Endodermal cell (in vitro differentiated cells): ENCODE data around the gene EFHC1. TPM values are rescaled to one million over a fixed set of nuclear protein-coding genes. Genes with fewer than 3 reads are reported as not detected.

ENCODE experiments used
- DNase-seq: peaks from one replicate; pipeline ENCODE4 v3.0.0-alpha.2; 2017
- H3K27ac ChIP-seq: 2 replicates; pipeline ENCODE4 v1.5.1; 2013; ENCODE audit warnings: mild to moderate bottlenecking, low read depth, low read length, moderate library complexity
- H3K27me3 ChIP-seq: 2 replicates; pipeline ENCODE4 v1.6.1; 2013; ENCODE audit warnings: mild to moderate bottlenecking, low read length, moderate library complexity; ENCODE audit not compliant: insufficient read depth, control insufficient read depth, poor library complexity, severe bottlenecking
- H3K36me3 ChIP-seq: 2 replicates; pipeline ENCODE4 v1.7.0; 2013; ENCODE audit warnings: mild to moderate bottlenecking, low read length, moderate library complexity; ENCODE audit not compliant: control insufficient read depth, insufficient read depth
- H3K4me1 ChIP-seq: one replicate; pipeline ENCODE4 v1.7.0; 2013; ENCODE audit warnings: low read length; ENCODE audit not compliant: control insufficient read depth, insufficient read depth
- H3K4me3 ChIP-seq: 2 replicates; pipeline ENCODE4 v1.5.1; 2013; ENCODE audit warnings: mild to moderate bottlenecking, low read length, moderate library complexity
- H3K9ac ChIP-seq: 2 replicates; pipeline ENCODE4 v1.6.1; 2013; ENCODE audit warnings: mild to moderate bottlenecking, low read length, moderate library complexity; ENCODE audit not compliant: poor library complexity, severe bottlenecking; ENCODE audit errors: extremely low read depth
- H3K9me3 ChIP-seq: 2 replicates; pipeline ENCODE4 v1.6.1; 2013; ENCODE audit warnings: mild to moderate bottlenecking, low read length, moderate library complexity; ENCODE audit not compliant: control insufficient read depth
- H3K27ac Mint-ChIP-seq: 2 replicates; pipeline ENCODE4 v1.8.0; 2020; ENCODE audit warnings: mixed read lengths
- H3K27me3 Mint-ChIP-seq: 2 replicates; pipeline ENCODE4 v1.8.0; 2021; ENCODE audit warnings: mild to moderate bottlenecking, mixed read lengths; ENCODE audit not compliant: insufficient read depth
- H3K36me3 Mint-ChIP-seq: 2 replicates; pipeline ENCODE4 v1.8.0; 2020; ENCODE audit warnings: low read depth, mixed read lengths
- H3K4me1 Mint-ChIP-seq: 2 replicates; pipeline ENCODE4 v1.8.0; 2020; ENCODE audit warnings: mixed read lengths
- H3K4me3 Mint-ChIP-seq: 2 replicates; pipeline ENCODE4 v1.8.0; 2020; ENCODE audit warnings: mild to moderate bottlenecking, moderate library complexity, mixed read lengths
- H3K9me3 Mint-ChIP-seq: 2 replicates; pipeline ENCODE4 v1.8.0; 2020; ENCODE audit warnings: mild to moderate bottlenecking, mixed read lengths
- WGBS, 2 experiments: methylation state at CpG; one replicate each; pipeline versions ENCODE4 v1.1.5 to v1.1.7; 2013; ENCODE audit warnings: missing lambda C conversion rate in 2 of 2, mixed read lengths in 1 of 2; ENCODE audit not compliant: insufficient coverage in 1 of 2, insufficient read length in 1 of 2; 5-methylcytosine and 5-hydroxymethylcytosine counted together
- total RNA-seq, 2 donors: library from RNA; stranded (reverse); fragmentation: NEBNext Ultra II Directional in 1 of 2; extraction: Animal tissue kit (Norgen Biotek cat#: 25700) in 1 of 2; gene quantifications; 2 replicates in 1 of 2; 3 replicates in 1 of 2; pipeline ENCODE4 v1.2.1, GENCODE V29; 2021
- TF ChIP-seq, protein P1 (sequence below): fragments of 200-600 bp; sonication (generic); conservative IDR thresholded peaks from 2 replicates; pipeline ENCODE4 v1.5.0; 2021; ENCODE audit warnings: antibody characterized with exemption, mild to moderate bottlenecking

EFHC1 gene
- total RNA-seq, 2 donors from 2014 or later = 26.4 to 46.4 TPM

DNA sequence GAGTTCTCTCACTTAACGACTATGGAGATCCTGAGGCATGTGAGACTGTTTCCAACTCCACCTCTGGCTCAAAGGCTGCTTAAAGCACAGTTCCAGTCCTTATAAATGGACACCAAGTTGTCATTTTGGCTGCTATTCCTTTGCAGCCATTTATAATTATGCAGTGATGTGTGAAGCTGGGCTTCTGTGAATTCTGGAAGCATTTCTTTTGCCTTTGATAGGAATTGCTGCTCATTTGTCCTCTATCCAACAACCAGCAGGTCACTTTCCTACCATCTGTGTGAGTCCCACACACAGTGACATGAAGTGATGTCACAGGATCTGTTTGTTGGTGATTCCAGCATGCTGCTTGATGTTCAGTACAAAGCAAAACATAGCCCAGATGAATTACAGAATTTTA lies 28.5 kb upstream of the EFHC1 start:
- Histone ChIP-seq H3K27me3 (no peaks in the 10 kb centered on the region), H3K27ac (no peak overlapping the region), H3K9ac (no peak overlapping the region), H3K36me3 (no peaks in the 10 kb centered on the region), H3K4me1 (no peaks in the 10 kb centered on the region), H3K9me3 (peaks cover 16% of the 10 kb centered on the region), H3K4me3 (no peak overlapping the region)
- Mint-ChIP-seq H3K36me3 (peaks cover 1% of the 10 kb centered on the region), H3K27ac (no peak overlapping the region), H3K9me3 (peaks cover 14% of the 10 kb centered on the region), H3K27me3 (no peaks in the 10 kb centered on the region), H3K4me1 (peaks cover 19% of the 10 kb centered on the region), H3K4me3 (no peak overlapping the region)
- DNase-seq = no peak
- TF ChIP-seq, protein P1, sequence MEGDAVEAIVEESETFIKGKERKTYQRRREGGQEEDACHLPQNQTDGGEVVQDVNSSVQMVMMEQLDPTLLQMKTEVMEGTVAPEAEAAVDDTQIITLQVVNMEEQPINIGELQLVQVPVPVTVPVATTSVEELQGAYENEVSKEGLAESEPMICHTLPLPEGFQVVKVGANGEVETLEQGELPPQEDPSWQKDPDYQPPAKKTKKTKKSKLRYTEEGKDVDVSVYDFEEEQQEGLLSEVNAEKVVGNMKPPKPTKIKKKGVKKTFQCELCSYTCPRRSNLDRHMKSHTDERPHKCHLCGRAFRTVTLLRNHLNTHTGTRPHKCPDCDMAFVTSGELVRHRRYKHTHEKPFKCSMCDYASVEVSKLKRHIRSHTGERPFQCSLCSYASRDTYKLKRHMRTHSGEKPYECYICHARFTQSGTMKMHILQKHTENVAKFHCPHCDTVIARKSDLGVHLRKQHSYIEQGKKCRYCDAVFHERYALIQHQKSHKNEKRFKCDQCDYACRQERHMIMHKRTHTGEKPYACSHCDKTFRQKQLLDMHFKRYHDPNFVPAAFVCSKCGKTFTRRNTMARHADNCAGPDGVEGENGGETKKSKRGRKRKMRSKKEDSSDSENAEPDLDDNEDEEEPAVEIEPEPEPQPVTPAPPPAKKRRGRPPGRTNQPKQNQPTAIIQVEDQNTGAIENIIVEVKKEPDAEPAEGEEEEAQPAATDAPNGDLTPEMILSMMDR = no peak
- WGBS, 2 experiments = 90 to 100% methylated on average over 1 of the region's 1 CpG

DNA sequence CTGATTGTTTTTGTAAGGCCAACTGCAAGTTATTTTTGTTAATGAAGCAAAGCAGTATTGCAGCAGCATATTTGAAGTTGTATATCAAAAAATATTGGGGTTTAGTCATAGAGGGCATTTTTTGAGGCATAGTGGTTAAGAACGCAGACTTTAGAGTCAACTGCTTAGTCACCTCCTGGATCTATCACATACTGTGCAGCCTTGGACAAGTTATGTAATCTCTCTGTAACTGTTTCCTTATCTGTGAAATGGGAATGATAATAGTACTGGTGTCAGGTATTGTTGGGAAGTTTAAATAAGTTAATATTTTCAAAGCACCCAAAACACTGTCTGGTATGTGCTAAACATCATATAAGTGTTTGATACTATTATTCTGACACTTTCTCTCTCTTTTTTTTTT lies 27.2 kb upstream of the EFHC1 start:
- no peaks in the 10 kb centered on the region for H3K27me3 ChIP-seq
- Mint-ChIP-seq H3K9me3 (peaks cover 3% of the 10 kb centered on the region), H3K27me3 (no peaks in the 10 kb centered on the region), H3K4me3 (no peak overlapping the region), H3K4me1 (peaks cover 19% of the 10 kb centered on the region), H3K36me3 (no peaks in the 10 kb centered on the region), H3K27ac (no peak overlapping the region)
- 75 to 100% methylated on average over 1 of the region's 1 CpG for WGBS, 2 experiments
- no peaks in the 10 kb centered on the region for H3K36me3 ChIP-seq
- H3K4me1 ChIP-seq = no peaks in the 10 kb centered on the region
- H3K9ac ChIP-seq = no peak overlapping the region
- H3K9me3 ChIP-seq = peaks cover 9% of the 10 kb centered on the region
- H3K4me3 ChIP-seq = no peak overlapping the region
- no peak for DNase-seq
- no peak overlapping the region for H3K27ac ChIP-seq
- TF ChIP-seq, protein P1 = no peak

DNA sequence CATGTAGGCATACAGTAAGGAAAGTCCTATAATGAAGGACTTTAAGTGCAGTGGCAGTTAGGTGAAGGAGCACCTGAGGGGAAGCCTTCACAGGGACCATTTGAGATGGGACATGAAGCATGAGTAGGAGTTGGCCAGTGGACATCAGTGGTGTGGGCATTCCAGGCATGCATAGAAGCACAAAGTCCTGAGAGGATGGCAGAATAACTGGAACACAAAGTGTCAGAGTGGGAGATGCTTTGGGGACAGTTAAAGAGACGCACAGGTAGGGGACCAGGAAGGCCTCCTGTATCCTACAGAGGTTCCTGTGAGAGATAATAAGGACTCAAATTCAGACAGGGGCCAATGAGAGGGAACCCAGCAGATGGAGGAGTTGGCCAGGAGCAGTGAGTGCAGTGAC lies 26.4 kb upstream of the EFHC1 start:
- Histone ChIP-seq H3K4me3 (no peak overlapping the region), H3K9ac (no peak overlapping the region), H3K36me3 (no peaks in the 10 kb centered on the region), H3K4me1 (no peaks in the 10 kb centered on the region), H3K27me3 (no peaks in the 10 kb centered on the region), H3K27ac (no peak overlapping the region), H3K9me3 (peaks cover 2% of the 10 kb centered on the region)
- Mint-ChIP-seq H3K27me3 (no peaks in the 10 kb centered on the region), H3K4me3 (no peak overlapping the region), H3K4me1 (peaks cover 19% of the 10 kb centered on the region), H3K27ac (no peak overlapping the region), H3K36me3 (no peaks in the 10 kb centered on the region), H3K9me3 (peaks cover 2% of the 10 kb centered on the region)
- 100% methylated on average over 1 of the region's 1 CpG for WGBS, 2 experiments
- TF ChIP-seq, protein P1 = no peak
- no peak for DNase-seq
